IPS-NIHi11 (cell line): Measurements from ENCODE around the gene COLEC11.
"Not testable (repeated sequence)": the region's sequence is repeated elsewhere in the genome, so short reads cannot be mapped to it uniquely, and the experiment has no call there.

Source experiments
- DNase-seq: peaks from one replicate; pipeline ENCODE4 v3.0.0; 2012; ENCODE audit warnings: mixed read lengths, low spot score

The COLEC11 gene

DNA sequence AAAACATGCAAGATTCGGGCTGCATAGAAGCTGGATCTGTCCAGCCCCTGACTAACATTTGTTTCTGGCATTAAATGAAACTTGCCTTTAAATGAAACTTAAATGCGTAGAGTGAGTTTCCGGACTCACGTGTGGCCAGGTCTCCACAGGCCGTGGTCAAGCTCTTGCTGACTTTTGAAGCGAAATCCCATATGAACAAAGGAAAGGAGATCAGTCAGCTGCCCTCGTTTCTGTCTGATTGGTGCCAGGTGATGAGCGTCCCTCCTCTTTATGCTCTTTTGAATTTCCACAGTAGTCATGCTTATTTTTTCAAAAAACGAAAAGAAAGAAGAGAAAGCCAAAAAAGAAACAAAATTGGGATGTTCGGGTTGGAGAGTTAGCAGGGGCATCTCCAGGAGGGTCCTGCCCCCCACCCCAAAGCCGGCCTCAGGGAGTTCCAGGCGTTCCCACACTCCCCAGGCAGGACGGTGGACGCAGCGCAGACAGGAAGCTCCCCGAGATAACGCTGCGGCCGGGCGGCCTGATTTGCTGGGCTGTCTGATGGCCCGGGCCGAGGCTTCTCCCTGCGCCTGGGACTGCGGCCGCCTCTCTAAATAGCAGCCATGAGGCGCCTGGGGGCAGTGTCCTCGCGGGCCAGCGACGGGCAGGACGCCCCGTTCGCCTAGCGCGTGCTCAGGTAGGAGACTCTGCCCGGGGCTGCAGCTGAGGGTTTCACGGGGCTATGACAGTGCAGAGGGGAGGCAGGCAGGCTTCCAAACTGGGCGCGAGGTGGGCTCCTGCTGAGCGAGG, at the start of gene COLEC11:
COLEC11 (plus strand) TSS at position 620 of the 789 bp plus-strand sequence. CDS start 9,229 bp downstream, outside the sequence.
- DNase-seq = peak; percentile 70

DNA sequence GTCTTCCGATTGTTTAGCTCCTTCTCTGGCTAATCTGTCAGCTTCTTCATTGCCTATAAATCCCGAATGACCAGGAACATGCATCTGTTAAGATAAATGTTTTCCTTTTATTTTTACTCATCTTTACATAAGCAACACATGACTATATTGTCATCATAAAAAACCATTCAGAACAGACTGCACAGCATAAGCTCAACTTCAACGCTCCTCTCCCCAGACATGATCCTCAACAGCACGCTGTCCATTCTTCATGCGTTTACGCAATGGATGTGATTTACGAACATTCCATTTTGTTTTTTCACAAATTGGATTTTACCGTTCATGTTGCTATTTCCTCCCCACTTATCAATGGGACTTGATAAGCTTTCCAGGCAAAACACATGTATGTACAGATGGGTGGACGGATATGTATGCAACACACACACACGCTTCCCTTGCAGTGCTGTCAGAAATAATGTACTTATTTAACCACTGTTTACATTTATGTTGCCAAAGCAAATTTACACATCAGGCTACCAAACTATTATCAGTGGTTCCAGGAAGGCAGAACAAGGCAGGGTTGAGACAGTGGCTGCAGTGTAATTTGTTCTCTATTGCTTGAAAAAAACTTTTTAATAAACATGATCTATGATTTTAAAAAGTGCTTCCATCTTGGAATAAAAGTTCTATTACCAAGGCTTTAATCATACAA, 49.0 kb upstream of the COLEC11 start:
- no peak for DNase-seq

DNA sequence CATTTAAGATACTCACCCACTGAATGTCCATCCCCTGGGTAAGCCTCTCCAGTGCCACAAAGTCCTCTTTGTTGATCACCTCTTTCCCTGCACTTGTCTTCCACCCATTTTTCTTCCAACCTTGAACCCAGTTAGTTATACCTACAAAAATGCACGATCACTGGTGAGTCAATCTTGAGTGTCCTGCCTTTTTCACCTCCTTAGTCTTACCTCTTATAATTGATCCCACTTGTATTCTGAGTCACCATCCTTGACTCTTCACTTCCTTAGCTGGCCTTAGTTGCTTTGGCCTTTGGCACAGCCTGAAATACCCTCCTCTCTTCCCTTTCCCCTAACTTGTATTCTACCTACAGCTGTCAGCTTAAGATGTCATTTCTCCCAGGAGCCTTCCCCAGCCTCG, 47.0 kb upstream of the COLEC11 start:
- DNase-seq = no peak

DNA sequence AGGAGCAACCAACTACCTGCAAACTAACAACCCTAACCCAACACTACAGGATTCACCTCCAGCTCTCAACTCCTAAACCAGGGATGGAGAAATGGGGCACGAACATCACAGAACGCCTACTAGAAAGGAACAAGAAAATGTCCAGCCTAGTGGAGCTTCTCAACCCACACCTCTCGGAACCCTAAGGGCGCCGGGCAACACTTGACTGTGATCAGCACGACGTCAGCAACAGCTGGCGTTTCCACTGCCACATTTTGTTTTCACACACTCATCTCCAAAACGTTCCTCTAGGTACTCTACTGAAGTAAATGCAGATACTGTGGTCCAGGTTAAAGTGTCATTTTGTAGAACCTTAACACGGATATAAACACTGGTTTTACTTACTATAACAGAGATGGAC, 41.0 kb upstream of the COLEC11 start:
- DNase-seq = no peak

DNA sequence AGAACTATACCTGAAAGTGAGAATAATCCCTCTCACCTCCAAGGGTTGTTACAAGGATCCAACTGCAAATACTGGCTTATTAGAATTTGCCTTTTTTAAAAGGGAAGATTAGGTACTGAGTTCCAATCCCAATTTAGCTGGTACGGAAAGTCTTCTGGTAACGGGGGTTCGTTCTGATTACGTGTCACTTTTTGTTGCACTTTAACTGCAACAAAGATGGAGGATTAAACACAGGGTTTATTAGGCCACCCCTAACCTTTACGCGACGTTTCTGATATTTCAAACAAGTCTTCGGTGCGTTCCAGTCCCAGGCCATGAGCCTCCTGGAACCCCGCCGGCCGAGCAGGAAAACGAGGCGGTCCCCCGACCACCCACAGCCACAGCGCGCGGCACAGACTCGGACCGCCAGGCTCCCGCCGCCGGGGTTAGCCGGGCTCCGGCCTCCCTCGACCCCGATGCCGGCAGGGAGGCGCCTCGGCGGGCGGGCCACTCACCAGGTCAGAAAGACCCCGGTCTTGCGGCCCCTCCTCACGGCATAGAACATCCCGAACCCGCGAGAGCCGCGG, 37.2 kb upstream of the COLEC11 start:
- no peak for DNase-seq

DNA sequence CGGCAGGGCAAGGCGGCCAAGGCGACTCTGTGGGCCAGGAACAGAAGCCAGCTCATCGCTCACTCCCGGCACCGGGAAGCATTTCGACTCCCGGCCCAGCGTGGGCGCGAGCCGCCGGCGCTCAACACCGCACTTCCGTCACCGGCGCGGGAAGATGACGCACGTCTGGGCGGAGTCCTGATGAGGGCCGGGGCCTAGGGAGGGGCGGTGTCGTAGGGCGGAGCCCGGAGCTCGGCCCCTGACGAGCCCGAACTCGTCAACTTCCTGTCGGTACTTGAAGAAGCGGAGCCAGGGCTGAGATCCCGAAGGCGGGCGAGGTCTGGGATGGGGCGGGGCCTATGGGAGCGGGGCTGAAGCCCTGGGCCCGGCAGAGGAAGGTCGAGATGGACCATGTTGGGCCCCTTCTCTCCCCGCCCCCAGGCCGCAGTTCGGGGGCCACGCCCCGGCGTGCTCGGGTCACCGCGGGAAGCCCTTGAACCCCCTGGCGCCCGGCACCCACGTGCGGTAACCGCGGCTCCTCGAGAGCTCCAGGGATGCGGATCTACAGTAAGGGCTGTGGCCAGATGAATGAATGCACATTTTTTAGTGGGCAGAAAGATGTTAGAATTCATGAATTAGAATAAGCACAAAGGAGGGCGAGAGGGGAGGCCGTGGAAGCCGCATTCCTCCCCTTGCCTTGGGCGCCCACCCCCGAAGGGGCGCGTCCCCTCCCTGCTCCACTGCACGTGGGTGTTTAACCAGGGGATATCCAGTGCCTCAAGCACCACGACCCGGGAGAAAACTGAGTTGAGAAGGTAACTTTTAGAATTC, 36.5 kb upstream of the COLEC11 start, which contains the start of gene RNASEH1:
RNASEH1 (minus strand) TSS at position 129 of the 810 bp plus-strand sequence; CDS start at position 56, 73 bp downstream.
- peak; percentile 100 for DNase-seq

DNA sequence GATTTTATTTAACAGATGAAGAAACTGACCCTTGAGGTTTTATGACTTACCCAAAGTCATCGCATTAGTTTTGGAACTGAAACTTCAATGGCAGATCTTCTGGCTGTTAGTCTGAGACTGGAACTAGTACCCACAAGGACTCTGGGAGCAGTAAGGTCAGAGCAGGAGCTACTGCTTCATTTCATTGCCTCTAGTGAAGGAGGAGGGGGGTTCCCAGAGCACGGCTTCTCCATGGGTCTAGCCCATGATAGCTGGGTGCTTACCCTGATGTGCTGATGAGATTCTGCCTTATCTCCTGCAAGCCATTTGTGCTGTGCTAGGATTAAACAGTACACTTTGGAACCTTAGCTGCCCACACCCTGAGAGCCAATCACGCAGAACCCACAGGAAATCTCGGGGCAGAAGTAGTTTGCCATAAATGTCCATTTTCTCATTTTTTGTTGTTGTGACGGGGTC, 31.4 kb upstream of the COLEC11 start:
- no peak for DNase-seq

DNA sequence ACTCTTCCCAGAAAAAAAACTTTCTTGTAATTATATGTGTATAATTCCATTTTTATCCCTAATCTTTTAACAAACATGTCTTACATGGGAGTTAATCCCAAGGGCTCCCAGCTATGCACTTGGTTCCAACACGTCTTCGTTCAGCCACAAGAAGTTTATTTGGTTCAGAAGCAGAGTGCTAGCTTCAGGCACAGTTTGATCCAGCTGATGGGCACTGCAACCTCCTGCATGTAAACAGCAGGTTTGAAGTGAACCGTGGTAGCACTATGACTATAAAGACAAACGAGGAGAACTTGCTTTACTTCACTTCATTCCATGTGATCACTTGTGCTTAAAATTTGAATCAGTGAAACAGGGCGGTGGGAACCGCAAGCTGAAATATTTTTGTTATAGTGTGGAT, 29.8 kb upstream of the COLEC11 start:
- no peak for DNase-seq

DNA sequence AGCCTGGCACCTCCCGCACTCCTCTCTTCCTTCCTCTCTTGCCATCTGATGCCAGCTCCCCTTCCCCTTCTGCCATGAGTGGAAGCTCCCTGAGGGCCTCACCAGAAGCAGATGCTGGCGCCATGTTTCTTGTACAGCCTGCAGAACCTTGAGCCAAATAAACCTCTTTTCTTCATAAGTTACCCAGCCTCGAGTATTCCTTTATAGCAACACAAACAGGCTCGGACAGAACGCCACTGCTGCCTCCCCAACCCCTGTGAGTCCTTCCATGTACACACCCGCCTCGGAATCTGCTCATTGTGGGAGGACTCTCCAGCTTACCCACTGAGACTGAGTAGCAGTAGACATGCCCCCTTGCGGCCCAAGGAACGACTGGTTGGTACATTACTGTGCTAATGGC, 28.1 kb upstream of the COLEC11 start:
- no peak for DNase-seq

DNA sequence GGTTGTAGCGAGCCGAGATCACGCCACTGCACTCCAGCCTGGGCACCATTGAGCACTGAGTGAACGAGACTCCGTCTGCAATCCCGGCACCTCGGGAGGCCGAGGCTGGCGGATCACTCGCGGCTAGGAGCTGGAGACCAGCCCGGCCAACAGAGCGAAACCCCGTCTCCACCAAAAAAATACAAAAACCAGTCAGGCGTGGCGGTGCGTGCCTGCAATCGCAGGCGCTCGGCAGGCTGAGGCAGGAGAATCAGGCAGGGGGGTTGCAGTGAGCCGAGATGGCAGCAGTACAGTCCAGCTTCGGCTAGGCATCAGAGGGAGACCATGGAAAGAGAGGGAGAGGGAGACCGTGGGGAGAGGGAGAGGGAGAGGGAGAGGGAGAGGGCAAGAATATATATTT, 25.3 kb upstream of the COLEC11 start:
- not testable (repeated sequence) for DNase-seq

DNA sequence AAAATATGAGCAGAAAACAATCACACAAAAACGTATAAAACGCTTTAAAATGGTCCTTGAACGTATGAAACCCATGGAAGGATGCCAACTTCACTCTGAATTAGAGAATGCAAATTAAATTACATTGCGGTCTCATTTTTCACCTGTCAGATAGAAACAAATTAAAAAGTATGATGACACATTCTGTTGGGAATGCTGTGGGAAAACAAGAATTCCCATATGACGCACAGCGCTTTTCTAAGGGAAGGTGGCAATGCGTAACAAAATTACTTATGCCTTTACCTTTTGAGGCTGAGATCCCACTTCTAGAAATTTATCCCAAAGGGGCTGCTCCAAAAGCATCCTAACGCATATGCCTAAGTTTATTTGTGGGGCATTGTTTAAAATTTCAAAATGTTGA, 23.6 kb upstream of the COLEC11 start:
- no peak for DNase-seq

DNA sequence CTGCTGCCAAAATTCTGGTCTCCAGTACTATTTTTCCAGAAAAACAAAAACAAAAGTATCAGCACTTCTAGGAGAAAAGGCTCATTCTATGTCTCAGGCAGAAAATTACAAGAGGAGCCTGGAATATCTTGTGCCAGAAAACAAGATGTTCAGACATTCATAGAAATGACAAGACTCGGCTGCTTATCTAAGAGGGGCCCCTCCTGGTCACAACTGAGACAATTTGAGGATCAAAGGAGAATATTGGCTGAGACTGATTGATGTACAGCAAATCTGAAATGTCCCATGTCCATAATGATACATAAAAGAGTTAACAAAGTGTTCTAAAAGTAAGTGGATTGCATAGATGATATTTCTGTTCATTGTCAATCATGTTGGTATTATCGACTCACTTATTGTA, 22.3 kb upstream of the COLEC11 start:
- DNase-seq = no peak

DNA sequence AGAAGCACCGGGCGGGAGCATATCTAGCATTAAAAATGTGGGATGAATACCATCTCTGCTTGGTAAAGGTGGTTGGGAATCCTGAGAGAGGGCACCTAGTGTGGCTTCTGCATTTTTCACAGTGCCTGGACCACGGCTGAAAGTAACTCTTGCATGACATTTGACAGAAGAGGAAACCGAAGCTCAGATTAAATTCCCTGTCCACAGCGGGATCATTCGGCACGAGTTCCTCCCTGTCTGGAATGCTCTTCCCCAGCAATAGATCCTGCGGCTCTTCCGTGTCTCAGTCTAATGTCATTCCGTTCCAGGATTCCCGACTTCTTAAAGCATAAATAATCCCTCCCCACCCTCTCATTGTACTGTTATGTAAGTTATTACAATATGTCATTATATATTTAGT, 20.8 kb upstream of the COLEC11 start:
- no peak for DNase-seq

DNA sequence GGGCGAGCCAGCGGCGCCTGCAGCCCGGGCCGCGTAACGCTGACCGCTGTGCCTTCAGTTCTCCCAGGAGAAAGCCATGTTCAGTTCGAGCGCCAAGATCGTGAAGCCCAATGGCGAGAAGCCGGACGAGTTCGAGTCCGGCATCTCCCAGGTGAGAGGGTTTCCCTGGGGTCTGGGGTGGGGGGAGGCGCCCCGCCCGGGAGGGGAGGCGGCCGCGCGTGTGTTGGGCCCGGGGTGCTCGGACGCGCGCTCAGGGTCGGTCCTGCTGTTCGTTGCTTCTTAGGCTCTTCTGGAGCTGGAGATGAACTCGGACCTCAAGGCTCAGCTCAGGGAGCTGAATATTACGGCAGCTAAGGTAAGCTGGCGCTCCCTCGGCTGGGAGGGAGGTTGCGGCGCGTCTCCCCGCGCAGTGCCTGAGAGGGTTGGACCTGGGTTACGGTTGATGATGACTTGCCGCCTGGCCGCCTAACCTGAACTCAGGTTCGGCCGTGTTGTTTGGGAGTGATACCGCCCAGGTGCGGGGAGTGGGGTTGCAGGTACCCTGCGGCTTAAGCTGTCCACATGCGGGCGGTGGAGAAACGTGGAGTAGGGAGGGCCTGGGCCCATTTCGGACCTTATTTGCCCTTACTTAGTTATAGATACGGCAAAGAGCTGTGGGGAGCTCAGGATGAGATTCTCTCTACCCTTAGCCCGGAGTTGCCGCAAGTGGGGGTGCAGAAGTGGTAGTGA, 19.2 kb upstream of the COLEC11 start:
- DNase-seq = peak; percentile 40

DNA sequence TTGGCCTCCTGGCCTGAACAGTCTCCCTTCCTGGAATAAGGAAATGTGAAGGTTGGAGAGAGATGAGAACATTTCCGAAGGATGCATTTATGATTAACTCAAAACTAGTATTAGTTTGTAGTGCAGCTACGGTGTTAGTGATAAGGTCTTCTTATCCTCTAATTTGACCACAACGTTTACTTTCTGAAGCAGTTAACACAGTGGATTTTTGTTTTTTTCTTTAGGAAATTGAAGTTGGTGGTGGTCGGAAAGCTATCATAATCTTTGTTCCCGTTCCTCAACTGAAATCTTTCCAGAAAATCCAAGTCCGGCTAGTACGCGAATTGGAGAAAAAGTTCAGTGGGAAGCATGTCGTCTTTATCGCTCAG, 18.7 kb upstream of the COLEC11 start:
- DNase-seq = not testable (repeated sequence)

DNA sequence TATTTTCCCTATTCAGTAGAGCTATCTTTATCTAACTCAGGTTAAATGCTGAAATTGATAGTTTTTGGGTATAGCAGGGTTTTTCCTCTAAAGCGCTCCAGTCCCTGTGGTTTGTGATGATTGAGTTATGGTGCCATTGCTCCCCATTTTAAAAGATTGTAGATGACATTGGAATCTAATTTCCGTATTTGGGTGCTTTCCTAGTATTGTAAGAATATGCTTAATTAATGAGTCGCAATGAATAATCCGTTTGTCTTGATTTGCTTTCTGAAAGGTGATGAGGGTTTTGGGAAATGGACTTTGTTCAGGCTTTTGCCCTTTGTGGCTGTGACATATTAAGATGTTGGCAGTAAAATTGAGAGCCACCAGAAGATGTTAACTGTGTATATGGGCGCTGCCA, 15.9 kb upstream of the COLEC11 start:
- no peak for DNase-seq

DNA sequence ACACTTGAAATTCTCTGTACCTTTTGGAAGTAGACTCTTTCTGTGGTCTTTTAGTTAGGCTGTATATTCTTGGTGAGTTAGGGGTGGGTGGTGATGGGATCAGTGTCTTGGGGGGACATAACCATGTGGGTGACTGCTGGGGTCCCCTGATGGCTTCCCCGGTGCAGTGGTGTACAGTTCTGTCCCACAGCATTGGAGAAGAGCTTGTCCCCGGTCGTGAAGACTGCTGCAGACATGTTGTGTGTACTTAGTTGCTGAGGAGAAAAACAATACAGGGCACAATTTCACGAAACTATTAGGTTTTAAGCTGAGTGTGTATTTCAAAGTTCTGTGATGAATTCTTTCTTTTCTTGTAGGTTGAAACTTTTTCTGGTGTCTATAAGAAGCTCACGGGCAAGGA, 14.5 kb upstream of the COLEC11 start:
- no peak for DNase-seq

DNA sequence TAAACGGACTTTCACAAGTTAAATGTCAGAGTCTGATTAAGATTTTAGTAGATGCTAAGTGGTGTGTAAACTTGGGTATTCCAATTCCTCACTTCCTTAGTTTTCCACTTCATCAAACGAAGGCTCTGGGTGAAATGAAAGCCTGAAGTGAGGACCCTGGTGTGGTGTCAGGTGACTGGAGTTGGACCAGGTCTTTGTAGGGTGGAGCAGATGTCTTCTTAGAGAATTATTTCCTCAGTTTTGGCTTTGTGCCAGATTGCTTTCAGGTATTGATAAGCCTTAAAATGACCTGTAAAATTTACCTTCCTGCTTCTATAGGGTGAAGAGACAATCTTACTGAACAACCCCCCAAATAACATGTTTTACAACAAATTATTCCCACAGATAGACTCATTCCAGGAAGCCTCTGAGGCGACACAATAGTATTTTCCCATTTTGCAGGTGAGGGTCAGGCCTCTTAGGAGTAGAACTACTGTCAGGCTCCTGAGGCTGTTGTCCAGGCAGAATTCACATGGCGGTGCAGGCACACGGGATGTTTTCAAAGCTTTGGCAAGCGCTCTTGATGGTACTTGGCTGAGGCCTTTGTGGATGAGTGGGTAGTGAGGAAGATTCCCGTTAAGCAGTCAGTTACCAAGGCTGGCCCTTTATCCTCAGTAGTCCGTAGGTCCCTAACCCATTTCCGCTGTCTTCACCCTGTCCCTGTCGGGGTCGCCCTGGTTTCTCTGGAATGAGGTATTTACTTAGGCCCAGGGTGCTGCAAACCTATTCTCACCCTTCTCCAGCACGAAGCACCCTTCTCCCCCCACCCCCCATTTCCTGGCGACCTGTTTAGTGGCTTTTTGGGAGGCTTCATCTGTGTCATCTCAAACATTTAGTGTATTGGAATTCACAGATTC, 13.3 kb upstream of the COLEC11 start:
- DNase-seq = no peak

DNA sequence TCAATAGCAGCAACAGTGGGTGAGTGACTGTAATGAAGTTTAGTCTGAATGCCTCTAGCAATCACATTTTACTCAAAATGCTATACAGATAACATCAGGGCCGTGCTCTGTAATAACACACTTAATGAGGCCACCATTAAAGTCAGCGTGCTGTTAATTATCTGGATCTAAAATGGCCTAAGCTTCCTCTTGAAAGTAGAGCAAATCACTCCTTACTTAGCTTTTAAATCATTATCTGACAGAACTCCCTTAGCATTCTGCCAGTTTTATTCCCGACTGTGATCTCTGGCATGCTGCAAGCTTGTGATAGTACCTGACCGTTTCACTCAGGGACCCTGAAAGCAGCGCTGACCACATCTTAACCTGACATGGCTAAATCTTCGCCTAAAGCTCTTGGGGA, 10.8 kb upstream of the COLEC11 start:
- no peak for DNase-seq

DNA sequence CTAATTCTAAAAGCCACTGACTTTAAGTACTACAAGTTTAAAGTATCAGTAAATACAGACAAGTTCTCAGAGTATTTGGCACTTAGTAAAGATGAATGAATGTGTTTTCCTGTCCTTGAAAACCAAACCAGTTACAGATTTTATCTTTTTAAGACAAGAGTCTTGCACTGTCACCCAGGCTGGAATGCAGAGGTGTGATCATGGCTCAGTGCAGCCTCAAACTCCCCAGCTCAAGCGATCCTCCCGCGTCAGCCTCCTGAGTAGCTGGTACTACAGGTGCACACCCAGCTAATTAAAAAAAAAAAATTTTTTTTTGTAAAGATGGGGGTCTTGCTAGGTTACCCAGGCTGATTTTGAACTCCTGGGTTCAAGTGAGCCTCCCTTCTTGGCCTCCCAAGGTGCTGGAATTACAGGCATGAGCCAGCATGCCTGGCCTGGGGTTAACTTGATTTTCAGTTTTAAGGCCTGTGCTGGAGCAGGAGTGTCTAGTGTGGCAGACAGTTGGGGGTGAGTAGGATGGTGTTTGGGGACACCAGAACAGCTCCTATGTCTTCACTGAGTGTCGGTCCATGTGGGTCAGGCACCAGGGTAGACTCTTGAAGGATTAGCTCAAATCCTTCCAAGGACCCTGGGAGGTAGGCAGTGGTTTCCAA, 10.2 kb upstream of the COLEC11 start:
- no peak for DNase-seq
